SK-N-MC (cell line): Measurements from ENCODE around the gene CCDC9.

Source experiments
- EZH2 ChIP-seq: fragments of 200-600 bp; sonication (generic); IDR thresholded peaks from one replicate; pipeline ENCODE4 v1.6.1; 2017; ENCODE audit warnings: antibody characterized with exemption
- POLR2AphosphoS5 ChIP-seq: IDR thresholded peaks from 2 replicates; pipeline ENCODE4 v1.6.1; 2012; ENCODE audit warnings: mild to moderate bottlenecking, low read depth, low read length, borderline replicate concordance

DNA sequence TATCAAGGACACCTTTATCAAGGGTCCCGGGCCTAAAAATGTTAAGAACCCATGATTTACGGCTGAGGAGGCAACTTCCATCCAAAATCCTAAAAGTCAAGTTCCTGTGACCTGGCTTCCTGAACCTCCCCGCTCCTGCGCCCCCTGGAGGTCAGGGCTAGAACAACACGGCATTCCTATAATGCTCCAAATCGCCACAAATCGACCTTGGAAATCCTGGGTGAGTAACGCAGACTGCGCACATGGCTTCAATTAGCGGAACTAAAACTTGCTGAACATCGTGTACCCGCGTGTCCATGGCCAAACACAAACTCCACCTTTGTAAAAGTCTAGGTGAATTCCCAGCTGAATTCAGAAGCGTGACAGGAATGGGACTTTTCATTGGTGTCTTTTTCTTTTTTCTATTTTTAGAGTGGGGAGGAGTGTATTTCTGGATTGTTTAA lies 49.0 kb downstream of the CCDC9 start:
- TF ChIP-seq POLR2AphosphoS5 (no peak), EZH2 (no peak)
